IMR-90 (cell line): ENCODE data around the gene CTNND2. TPM values are rescaled to one million over a fixed set of nuclear protein-coding genes. Genes with fewer than 3 reads are reported as not detected.

Experiments used
- ATAC-seq: fragments of 200-7000 bp; cut with Tn5 transposase; 2 replicates; pipeline ENCODE4 v1.9.1; 2020; ENCODE audit warnings: low read depth, mild to moderate bottlenecking, moderate library complexity
- BruUV-seq: library from RNA; stranded (reverse); fragments of 400-500 nt; replicated peaks from 2 replicates; lab custom pipeline; 2021; lab: Mats Ljungman, UMichigan
- CTCF ChIA-PET: fragments of 300-600 bp; formaldehyde crosslinking; extraction: SDS; loops from one replicate; lab custom pipeline; 2021; ENCODE audit warnings: antibody characterized with exemption; lab: Yijun Ruan, JAX
- POLR2A ChIA-PET: fragments of 300-600 bp; sonication (Branson Sonifier 250); formaldehyde crosslinking; loops from one replicate; lab custom pipeline; 2022; ENCODE audit warnings: antibody characterized with exemption; ENCODE audit not compliant: unreplicated experiment; lab: Charles Lee
- DNase-seq: peaks from one replicate; pipeline ENCODE4 v3.0.0; 2013
- H2AFZ ChIP-seq: replicated peaks from 2 replicates; pipeline ENCODE3; 2013; ENCODE audit warnings: low read length, mild to moderate bottlenecking; ENCODE audit not compliant: poor library complexity
- H2AK5ac ChIP-seq: 2 replicates; pipeline ENCODE4 v1.6.1; 2013; ENCODE audit warnings: low read depth, low read length, inconsistent platforms
- H2AK9ac ChIP-seq: replicated peaks from 2 replicates; pipeline ENCODE3; 2013; ENCODE audit warnings: mild to moderate bottlenecking, low read depth, low read length, moderate library complexity; ENCODE audit not compliant: poor library complexity
- H2BK120ac ChIP-seq: 2 replicates; pipeline ENCODE4 v1.6.1; 2013; ENCODE audit warnings: low read depth, low read length, inconsistent platforms
- H2BK15ac ChIP-seq: 3 replicates; pipeline ENCODE4 v1.6.1; 2013; ENCODE audit warnings: low read depth, low read length, inconsistent platforms
- H2BK20ac ChIP-seq: 2 replicates; pipeline ENCODE4 v1.6.1; 2013; ENCODE audit warnings: low read depth, mild to moderate bottlenecking, inconsistent platforms, low read length, moderate library complexity
- H2BK5ac ChIP-seq: 2 replicates; pipeline ENCODE4 v1.6.1; 2013; ENCODE audit warnings: mild to moderate bottlenecking, low read depth, low read length, inconsistent platforms; ENCODE audit not compliant: poor library complexity, severe bottlenecking
- H3K14ac ChIP-seq: replicated peaks from 2 replicates; pipeline ENCODE4 v1.6.1; 2013; ENCODE audit warnings: low read depth, low read length, inconsistent platforms
- H3K18ac ChIP-seq: 2 replicates; pipeline ENCODE4 v1.6.1; 2013; ENCODE audit warnings: low read depth, low read length, control low read depth
- H3K23ac ChIP-seq: 2 replicates; pipeline ENCODE4 v1.6.1; 2013; ENCODE audit warnings: low read depth, low read length, inconsistent platforms
- H3K27ac ChIP-seq: 2 replicates; pipeline ENCODE4 v1.5.1; 2013; ENCODE audit warnings: mild to moderate bottlenecking, control low read depth, low read length; ENCODE audit not compliant: insufficient read depth
- H3K27me3 ChIP-seq: 2 replicates; pipeline ENCODE4 v1.6.1; 2013; ENCODE audit warnings: low read length; ENCODE audit not compliant: control insufficient read depth, insufficient read depth
- H3K36me3 ChIP-seq: 2 replicates; pipeline ENCODE4 v1.6.1; 2013; ENCODE audit warnings: low read length, mixed read lengths; ENCODE audit not compliant: control insufficient read depth, insufficient read depth
- H3K4ac ChIP-seq: 2 replicates; pipeline ENCODE4 v1.6.1; 2013; ENCODE audit warnings: low read depth, low read length, inconsistent platforms
- H3K4me1 ChIP-seq: 2 replicates; pipeline ENCODE4 v1.6.1; 2013; ENCODE audit warnings: low read length, mixed read lengths; ENCODE audit not compliant: control insufficient read depth, insufficient read depth
- H3K4me2 ChIP-seq: 2 replicates; pipeline ENCODE4 v1.6.1; 2013; ENCODE audit warnings: low read depth, mild to moderate bottlenecking, control low read depth, low read length, moderate library complexity
- H3K4me3 ChIP-seq: 2 replicates; pipeline ENCODE4 v1.5.1; 2013; ENCODE audit warnings: low read depth, mild to moderate bottlenecking, control low read depth, low read length, moderate library complexity; ENCODE audit not compliant: insufficient read depth
- H3K56ac ChIP-seq: 2 replicates; pipeline ENCODE4 v1.6.1; 2013; ENCODE audit warnings: low read length, inconsistent platforms; ENCODE audit not compliant: insufficient read depth; ENCODE audit errors: extremely low read depth
- H3K79me1 ChIP-seq, 2 experiments: 2 replicates each; pipeline ENCODE4 v1.6.1; 2013; ENCODE audit warnings: low read length in 2 of 2, inconsistent platforms in 1 of 2, low read depth in 1 of 2
- H3K9ac ChIP-seq: 2 replicates; pipeline ENCODE4 v1.6.1; 2013; ENCODE audit warnings: low read depth, low read length, control low read depth
- H3K9me1 ChIP-seq: 2 replicates; pipeline ENCODE4 v1.6.1; 2013; ENCODE audit warnings: low read length, inconsistent platforms; ENCODE audit not compliant: insufficient read depth
- H3K9me3 ChIP-seq: 2 replicates; pipeline ENCODE4 v1.6.1; 2013; ENCODE audit warnings: low read length; ENCODE audit not compliant: control insufficient read depth, insufficient read depth
- H4K20me1 ChIP-seq: 2 replicates; pipeline ENCODE4 v1.6.1; 2013; ENCODE audit warnings: low read length, inconsistent platforms; ENCODE audit not compliant: insufficient read depth
- H4K5ac ChIP-seq: 2 replicates; pipeline ENCODE4 v1.6.1; 2013; ENCODE audit warnings: mild to moderate bottlenecking, low read depth, low read length, control low read depth
- H4K8ac ChIP-seq, 2 experiments: 2 replicates each; pipeline ENCODE4 v1.6.1; 2013; ENCODE audit warnings: low read depth in 2 of 2, low read length in 2 of 2, control low read depth in 1 of 2, inconsistent platforms in 1 of 2
- H4K91ac ChIP-seq: 2 replicates; pipeline ENCODE4 v1.6.1; 2013; ENCODE audit warnings: low read depth, low read length, inconsistent platforms; ENCODE audit not compliant: insufficient read depth
- MAZ ChIP-seq: IDR thresholded peaks from 2 replicates; pipeline ENCODE4 v1.6.1; 2012; ENCODE audit warnings: low read depth, mild to moderate bottlenecking, low read length, improper control_type of control experiment, moderate library complexity, borderline replicate concordance
- RAD21 ChIP-seq: IDR thresholded peaks from 2 replicates; pipeline ENCODE4 v1.6.1; 2012; ENCODE audit warnings: low read length, improper control_type of control experiment
- WGBS, 2 experiments: methylation state at CpG; one replicate each; pipeline versions ENCODE4 v1.1.5 to v1.1.7; 2013; ENCODE audit warnings: missing lambda C conversion rate in 2 of 2; ENCODE audit not compliant: insufficient read length in 1 of 2; ENCODE audit errors: extremely low coverage in 2 of 2; 5-methylcytosine and 5-hydroxymethylcytosine counted together
- dilution Hi-C: fragments of 300-500 bp; cut with HindIII; formaldehyde crosslinking; loops from one replicate; pipeline ENCODE4 v1.14.3; 2018; ENCODE audit warnings: low sequenced_read_pairs; ENCODE audit not compliant: unreplicated experiment
- in situ Hi-C: fragments of 300-500 bp; cut with MboI; formaldehyde crosslinking; loops from 3 replicates; pipeline ENCODE4 v1.14.3; 2019; ENCODE audit warnings: low sequenced_read_pairs, inconsistent platforms, mixed read lengths
- intact Hi-C: fragments of 100-400 bp; cut with micrococcal nuclease; formaldehyde crosslinking; loops from 2 replicates; pipeline ENCODE4 v1.10.0; 2022
- polyA plus RNA-seq, 3 experiments: library from polyadenylated mRNA; depleted of rRNA; stranded (reverse); fragments of >200 nt; gene quantifications; 2 replicates each; pipeline ENCODE4 v1.2.3, GENCODE V29; 2012; ENCODE audit warnings: low replicate concordance in 1 of 3
- total RNA-seq: library from RNA; depleted of rRNA; stranded (reverse); fragments of >200 nt; gene quantifications from 2 replicates; pipeline ENCODE4 v1.2.3, GENCODE V29; 2012

CTNND2 gene
- total and polyA plus RNA-seq, 2 of the 4 experiments (the other 2 are of a cell fraction) = not detected

GRCh38 chr5:11364531-11364930, 539.7 kb downstream of the CTNND2 start:
- H3K56ac ChIP-seq = no peak overlapping the region
- H2AK9ac ChIP-seq = no peak overlapping the region
- no peaks in the 10 kb centered on the region for H3K79me1 ChIP-seq
- in situ Hi-C loops = no loop called here
- POLR2A ChIA-PET = no interaction called here
- H2BK20ac ChIP-seq = no peak overlapping the region
- no TSS peak for BruUV-seq
- ATAC-seq (no peak), DNase-seq (no peak)
- H3K23ac ChIP-seq = no peak overlapping the region
- no peak overlapping the region for H3K4ac ChIP-seq
- no peaks in the 10 kb centered on the region for H4K20me1 ChIP-seq
- H2AFZ ChIP-seq = no peak overlapping the region
- H2BK15ac ChIP-seq = no peak overlapping the region
- H3K18ac ChIP-seq = no peak overlapping the region
- H4K91ac ChIP-seq = no peak overlapping the region
- H3K4me3 ChIP-seq = no peak overlapping the region
- no peak overlapping the region for H4K8ac ChIP-seq
- no peaks in the 10 kb centered on the region for H3K27me3 ChIP-seq
- no peak overlapping the region for H3K27ac ChIP-seq
- CTCF ChIA-PET = no interaction called here
- no peak overlapping the region for H3K9ac ChIP-seq
- H3K4me1 ChIP-seq = no peaks in the 10 kb centered on the region
- H2AK5ac ChIP-seq = no peak overlapping the region
- TF ChIP-seq RAD21 (no peak), MAZ (no peak)
- H3K4me2 ChIP-seq = no peak overlapping the region
- dilution Hi-C loops = no loop called here
- intact Hi-C loops = no loop called here
- WGBS, 2 experiments = 92% methylated on average over 4 of the region's 11 CpGs; no CpG with 5 or more reads in 1 of the 2 experiments
- H3K9me3 ChIP-seq = peaks cover 2% of the 10 kb centered on the region; the same call in 1 of the 2 replicates
- no peak overlapping the region for H2BK120ac ChIP-seq
- H3K36me3 ChIP-seq = no peaks in the 10 kb centered on the region
- H3K9me1 ChIP-seq = no peaks in the 10 kb centered on the region
- H4K5ac ChIP-seq = no peak overlapping the region
- no peak overlapping the region for H2BK5ac ChIP-seq
- no peak overlapping the region for H3K14ac ChIP-seq
